Upper lobe of right lung (tissue), 1 donor: ENCODE data around the gene TMEM263. TPM values are rescaled to one million over a fixed set of nuclear protein-coding genes. Genes with fewer than 3 reads are reported as not detected.

Source experiments
- ATAC-seq: fragments of 200-7000 bp; cut with Tn5 transposase; one replicate; pipeline ENCODE4 v1.9.1; 2020; ENCODE audit warnings: mild to moderate bottlenecking, moderate library complexity
- DNase-seq: peaks from one replicate; pipeline ENCODE4 v3.0.0-alpha.2; 2020
- H3K27ac ChIP-seq: fragments of 200-600 bp; one replicate; pipeline ENCODE4 v1.8.0; 2022
- H3K27me3 ChIP-seq: fragments of 200-600 bp; one replicate; pipeline ENCODE4 v1.8.0; 2022; ENCODE audit warnings: mild to moderate bottlenecking
- H3K36me3 ChIP-seq: fragments of 200-600 bp; one replicate; pipeline ENCODE4 v1.8.0; 2022
- H3K4me1 ChIP-seq: fragments of 200-600 bp; one replicate; pipeline ENCODE4 v1.8.0; 2022
- H3K4me3 ChIP-seq: fragments of 200-600 bp; one replicate; pipeline ENCODE4 v1.8.0; 2022; ENCODE audit warnings: mild to moderate bottlenecking
- H3K9me3 ChIP-seq: fragments of 200-600 bp; one replicate; pipeline ENCODE4 v1.8.0; 2022
- CTCF ChIP-seq: fragments of 200-600 bp; IDR thresholded peaks from one replicate; pipeline ENCODE4 v1.8.0; 2022; ENCODE audit warnings: antibody characterized with exemption
- intact Hi-C: fragments of 100-400 bp; cut with DNase I; formaldehyde crosslinking; loops from one replicate; pipeline ENCODE4 v1.11.0; 2022
- total RNA-seq: library from RNA; stranded (reverse); fragmentation: NEBNext Ultra II Directional; extraction: Animal tissue kit (Norgen Biotek cat#: 25700); gene quantifications from one replicate; pipeline ENCODE4 v1.2.1, GENCODE V29; 2021
- donor health status: DM: no; HTN: yes; CAD: no; lungs with severe emphysema.

Gene TMEM263
- total RNA-seq, 1 donor from 2014 or later, result 32.6 TPM

GRCh38 chr12:106974511-106974910 lies 18.8 kb downstream of the TMEM263 start:
- Histone ChIP-seq H3K27ac (no peak overlapping the region), H3K36me3 (peaks cover 17% of the 10 kb centered on the region), H3K4me1 (peaks cover 4% of the 10 kb centered on the region), H3K27me3 (no peaks in the 10 kb centered on the region), H3K9me3 (no peaks in the 10 kb centered on the region), H3K4me3 (no peak overlapping the region)
- DNase-seq (no peak), ATAC-seq (peak; percentile 39)
- intact Hi-C loops, result no loop called here
- no peak for TF ChIP-seq CTCF

GRCh38 chr12:106975098-106975497 lies 19.4 kb downstream of the TMEM263 start:
- ATAC-seq (no peak), DNase-seq (no peak)
- peaks cover 16% of the 10 kb centered on the region for H3K36me3 ChIP-seq

GRCh38 chr12:106975993-106976658 lies 20.4 kb downstream of the TMEM263 start:
- Histone ChIP-seq H3K4me1 (peaks cover 4% of the 10 kb centered on the region), H3K36me3 (peaks cover 8% of the 10 kb centered on the region), H3K9me3 (no peaks in the 10 kb centered on the region), H3K27ac (no peak overlapping the region), H3K27me3 (no peaks in the 10 kb centered on the region), H3K4me3 (no peak overlapping the region)
- no peak for TF ChIP-seq CTCF
- DNase-seq, result no peak
- no peak for ATAC-seq
- intact Hi-C loops, result no loop called here

More at GRCh38 chr12:106975098-106975497, 19.4 kb downstream of the TMEM263 start:
- H3K4me1 ChIP-seq, result peaks cover 4% of the 10 kb centered on the region
- no peak for TF ChIP-seq CTCF
- intact Hi-C loops, result no loop called here
- no peaks in the 10 kb centered on the region for H3K27me3 ChIP-seq
- H3K4me3 ChIP-seq, result no peak overlapping the region
- no peak overlapping the region for H3K27ac ChIP-seq
- H3K9me3 ChIP-seq, result no peaks in the 10 kb centered on the region

- no peak overlapping the region for H3K4me3 ChIP-seq
- H3K36me3 ChIP-seq, result peaks cover 2% of the 10 kb centered on the region
- ATAC-seq (no peak), DNase-seq (no peak)
- TF ChIP-seq CTCF, result no peak
- H3K9me3 ChIP-seq, result no peaks in the 10 kb centered on the region
- intact Hi-C loops, result no loop called here
- H3K27ac ChIP-seq, result no peak overlapping the region
- H3K4me1 ChIP-seq, result peaks cover 4% of the 10 kb centered on the region
- H3K27me3 ChIP-seq, result no peaks in the 10 kb centered on the region
Observed at GRCh38 chr12:106976668-106977067, 21.0 kb downstream of the TMEM263 start.

GRCh38 chr12:106978035-106978800 lies 22.5 kb downstream of the TMEM263 start:
- intact Hi-C loops, result no loop called here
- DNase-seq (no peak), ATAC-seq (no peak)
- no peaks in the 10 kb centered on the region for H3K27me3 ChIP-seq
- no peaks in the 10 kb centered on the region for H3K9me3 ChIP-seq
- H3K36me3 ChIP-seq, result no peaks in the 10 kb centered on the region
- peaks cover 4% of the 10 kb centered on the region for H3K4me1 ChIP-seq
- no peak for TF ChIP-seq CTCF
- no peak overlapping the region for H3K27ac ChIP-seq
- H3K4me3 ChIP-seq, result no peak overlapping the region
